Calu3 (cell line): ENCODE data around the gene SMAD9. TPM values are rescaled to one million over a fixed set of nuclear protein-coding genes. Genes with fewer than 3 reads are reported as not detected.

Source experiments
- Bru-seq: library from RNA; stranded (reverse); fragments of 400-500 nt; gene quantifications from one replicate; lab custom pipeline; 2021; lab: Mats Ljungman, UMichigan
- BruChase-seq, 2 experiments: library from RNA; stranded (reverse); fragments of 400-500 nt; gene quantifications; one replicate each; lab custom pipeline; 2021; lab: Mats Ljungman, UMichigan
- BruUV-seq: library from RNA; stranded (reverse); fragments of 400-500 nt; replicated peaks from 2 replicates; lab custom pipeline; 2021; lab: Mats Ljungman, UMichigan
- CTCF ChIA-PET: fragments of 300-600 bp; sonication (Branson Sonifier 250); formaldehyde crosslinking; loops from one replicate; lab custom pipeline; 2022; ENCODE audit warnings: antibody characterized with exemption; lab: Charles Lee
- DNase-seq: peaks from one replicate; pipeline ENCODE4 v3.0.0; 2022
- H3K27ac Mint-ChIP-seq: one replicate; pipeline ENCODE4 v1.8.0; 2022; ENCODE audit warnings: mixed read lengths; ENCODE audit not compliant: unreplicated experiment
- H3K27me3 Mint-ChIP-seq: one replicate; pipeline ENCODE4 v1.8.0; 2022; ENCODE audit warnings: mixed read lengths; ENCODE audit not compliant: unreplicated experiment
- H3K36me3 Mint-ChIP-seq: one replicate; pipeline ENCODE4 v1.8.0; 2022; ENCODE audit warnings: mild to moderate bottlenecking, moderate library complexity, mixed read lengths; ENCODE audit not compliant: insufficient read depth, unreplicated experiment
- H3K4me1 Mint-ChIP-seq: one replicate; pipeline ENCODE4 v1.8.0; 2022; ENCODE audit warnings: mild to moderate bottlenecking, low read depth, mixed read lengths; ENCODE audit not compliant: unreplicated experiment
- H3K4me3 Mint-ChIP-seq: one replicate; pipeline ENCODE4 v1.8.0; 2022; ENCODE audit warnings: mild to moderate bottlenecking, low read depth, moderate library complexity, mixed read lengths; ENCODE audit not compliant: unreplicated experiment
- H3K9me3 Mint-ChIP-seq: one replicate; pipeline ENCODE4 v1.8.0; 2022; ENCODE audit warnings: low read depth, mixed read lengths; ENCODE audit not compliant: unreplicated experiment
- CTCF ChIP-seq: fragments of 200-600 bp; IDR thresholded peaks from one replicate; pipeline ENCODE4 v1.8.0; 2022; ENCODE audit warnings: antibody characterized with exemption; ENCODE audit not compliant: unreplicated experiment
- intact Hi-C: fragments of 100-400 bp; cut with micrococcal nuclease; formaldehyde crosslinking; loops from one replicate; pipeline ENCODE4 v1.10.0; 2022; ENCODE audit not compliant: unreplicated experiment
- long read RNA-seq: library from polyadenylated mRNA; stranded (forward); transcript quantifications from one replicate; pipeline ENCODE4 v2.0.0, GENCODE V29; 2022
- total RNA-seq: library from RNA; stranded (reverse); gene quantifications from 2 replicates; pipeline ENCODE4 v1.2.3, GENCODE V29; 2022

The SMAD9 gene
- 1.7 and 1.8 TPM in 2 replicates for total RNA-seq
- Bru-seq, nascent RNA, result percentile 33 among the genes with signal in this experiment
- BruChase-seq, experiment 1, labeled RNA remaining after a 6-hour chase, result percentile 35 among the genes with signal in this experiment
- BruChase-seq, experiment 2, labeled RNA remaining after a 2-hour chase, result percentile 41 among the genes with signal in this experiment
- long read RNA-seq, partial matches to known transcripts, result 0 of 1 reads
- long read RNA-seq, other reads (novel, unspliced or antisense), result 1 of 1 reads

DNA sequence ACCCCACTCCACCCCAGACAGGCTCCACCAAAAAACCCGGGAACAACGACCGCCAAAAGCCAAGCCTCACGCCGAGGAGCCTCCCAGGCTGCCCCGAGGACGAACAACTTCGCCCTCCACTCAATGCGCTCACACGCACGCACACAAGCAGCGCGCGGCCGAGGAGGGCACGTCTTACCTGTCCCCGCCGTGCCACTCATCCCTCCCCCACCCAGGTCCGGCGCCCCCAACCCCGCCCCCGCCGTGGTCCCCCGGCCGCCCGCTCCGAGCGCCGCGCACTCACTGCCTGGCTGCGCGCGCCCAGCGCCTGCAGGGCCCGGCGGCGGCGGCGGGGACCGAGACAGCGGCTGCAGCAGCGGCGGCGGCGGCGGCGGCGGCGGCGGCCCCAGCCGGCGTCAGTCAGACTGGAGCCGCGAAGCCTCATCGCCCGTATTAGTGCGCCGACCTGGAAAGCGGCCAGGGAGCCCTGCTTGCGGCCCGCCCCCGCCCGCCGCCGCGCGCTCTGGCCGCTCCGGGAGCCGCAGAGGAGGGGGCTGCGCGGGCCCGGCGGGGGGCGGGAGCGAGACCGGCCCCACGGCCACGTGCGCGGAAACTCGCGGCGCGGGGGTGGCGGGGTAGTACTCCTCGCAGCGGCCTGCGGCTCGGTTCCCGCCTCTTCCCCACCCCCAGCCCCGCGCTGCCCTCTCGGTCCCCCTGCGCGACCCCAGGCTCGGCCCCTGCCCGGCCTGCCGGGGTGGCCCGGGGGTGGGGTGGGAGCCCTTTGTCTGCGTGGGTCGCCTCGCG is at the start of gene SMAD9:
Gene SMAD9, minus strand, starts transcription at position 406 of the 783 bp plus-strand sequence. CDS start 40,549 bp downstream, outside the sequence.
- no peak within 1 kb of the TSS for H3K27ac Mint-ChIP-seq
- peak within 1 kb of the TSS; percentile 70 for H3K4me3 Mint-ChIP-seq
- DNase-seq, result peak; percentile 55
- CTCF ChIA-PET, result no interaction called here
- no peak for TF ChIP-seq CTCF
- peaks cover 11% of the 10 kb centered on the region for H3K36me3 Mint-ChIP-seq
- BruUV-seq, result no TSS peak
- intact Hi-C loops, result no loop called here
- no peaks in the 10 kb centered on the region for H3K27me3 Mint-ChIP-seq
- no peaks in the 10 kb centered on the region for H3K4me1 Mint-ChIP-seq
- no peaks in the 10 kb centered on the region for H3K9me3 Mint-ChIP-seq

GRCh38 chr13:36966404-36966803 is 46.4 kb upstream of the SMAD9 start:
- DNase-seq, result no peak
- H3K9me3 Mint-ChIP-seq, result no peaks in the 10 kb centered on the region
- peaks cover 13% of the 10 kb centered on the region for H3K36me3 Mint-ChIP-seq
- CTCF ChIA-PET, result no interaction called here
- no peak for TF ChIP-seq CTCF
- no peaks in the 10 kb centered on the region for H3K27me3 Mint-ChIP-seq
- intact Hi-C loops, result loop anchor here (5.0 kb wide), 1 partner anchor 109 kb away; no protein-coding TSS in a partner anchor
- H3K4me3 Mint-ChIP-seq, result no peak overlapping the region
- no peak overlapping the region for H3K27ac Mint-ChIP-seq
- no peaks in the 10 kb centered on the region for H3K4me1 Mint-ChIP-seq
- no TSS peak for BruUV-seq

DNA sequence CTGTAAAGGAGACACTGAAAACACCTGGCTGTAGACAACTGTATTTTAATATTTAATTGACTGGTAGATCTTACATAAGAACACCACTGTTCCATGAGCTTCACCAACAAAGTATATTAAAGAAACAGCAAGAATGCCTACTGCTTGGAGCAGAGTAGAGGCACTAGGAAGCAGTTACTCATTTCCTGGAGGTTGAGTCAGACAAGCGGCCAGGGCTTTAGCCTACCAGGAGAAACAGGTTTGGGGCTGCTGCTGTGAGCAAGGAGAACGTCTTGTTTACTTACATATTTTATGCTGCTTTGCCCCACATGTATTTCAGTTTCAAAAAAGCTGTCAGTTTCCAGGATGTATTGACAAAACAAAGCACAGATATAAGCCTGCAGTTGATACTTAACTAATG is 45.7 kb upstream of the SMAD9 start:
- intact Hi-C loops, result loop anchor here (5.0 kb wide), 1 partner anchor 108 kb away; no protein-coding TSS in a partner anchor
- Mint-ChIP-seq H3K4me1 (no peaks in the 10 kb centered on the region), H3K27me3 (no peaks in the 10 kb centered on the region), H3K27ac (peak overlapping the region; percentile 54), H3K36me3 (peaks cover 13% of the 10 kb centered on the region), H3K9me3 (no peaks in the 10 kb centered on the region), H3K4me3 (no peak overlapping the region)
- peak; percentile 43 for DNase-seq
- BruUV-seq, result no TSS peak
- no peak for TF ChIP-seq CTCF
- CTCF ChIA-PET, result interaction anchor here (0.6 kb wide), 1 partner anchor 542 kb away, joined by 5 read pairs; no protein-coding TSS in a partner anchor

DNA sequence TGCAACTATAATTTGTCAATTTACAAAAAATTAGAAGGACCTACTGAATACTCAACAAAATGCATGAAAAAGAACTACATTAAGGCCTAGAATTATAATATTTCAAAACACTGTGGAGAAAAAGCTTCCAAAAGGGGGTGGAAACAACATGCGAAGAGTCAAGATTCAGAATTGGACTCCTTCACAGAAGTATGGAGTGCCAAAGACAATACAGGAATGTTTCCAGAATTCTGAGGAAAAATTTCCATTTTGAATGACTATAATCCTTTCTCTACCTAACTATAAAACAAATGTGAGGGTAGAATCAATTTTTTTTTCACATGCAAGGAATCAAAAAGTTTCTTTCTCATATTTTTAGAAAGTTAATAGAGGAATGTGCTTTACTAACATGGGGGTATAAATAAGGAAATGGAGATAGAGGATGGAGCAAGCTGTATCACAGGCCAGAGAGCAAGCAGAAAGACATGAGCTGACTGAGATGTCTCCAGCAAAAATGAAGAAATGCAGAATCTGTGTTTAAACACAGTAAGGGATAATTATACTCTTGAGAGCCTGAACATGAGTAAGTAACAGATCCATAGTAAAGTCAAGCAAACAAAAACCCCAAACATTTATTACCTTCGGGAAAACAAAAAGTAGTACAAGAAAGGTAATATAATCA is 39.5 kb upstream of the SMAD9 start:
- no peak for DNase-seq
- CTCF ChIA-PET, result no interaction called here
- intact Hi-C loops, result no loop called here
- BruUV-seq, result no TSS peak
- no peak overlapping the region for H3K27ac Mint-ChIP-seq
- peaks cover 10% of the 10 kb centered on the region for H3K4me1 Mint-ChIP-seq
- no peaks in the 10 kb centered on the region for H3K27me3 Mint-ChIP-seq
- H3K36me3 Mint-ChIP-seq, result peaks cover 12% of the 10 kb centered on the region
- H3K9me3 Mint-ChIP-seq, result no peaks in the 10 kb centered on the region
- H3K4me3 Mint-ChIP-seq, result no peak overlapping the region
- TF ChIP-seq CTCF, result no peak
